ENCODE measurements around the gene IFT81.
"Not testable (repeated sequence)": the region's sequence is repeated elsewhere in the genome, so short reads cannot be mapped to it uniquely, and the experiment has no call there.

The IFT81 gene

GRCh38 chr12:110198386-110198785 is 74.2 kb downstream of the IFT81 start:
- no peaks in the 10 kb centered on the region for H3K36me3 ChIP-seq (ENCODE audit: control insufficient read depth in 2 of 2, insufficient read depth in 2 of 2, low read length in 2 of 2)

DNA sequence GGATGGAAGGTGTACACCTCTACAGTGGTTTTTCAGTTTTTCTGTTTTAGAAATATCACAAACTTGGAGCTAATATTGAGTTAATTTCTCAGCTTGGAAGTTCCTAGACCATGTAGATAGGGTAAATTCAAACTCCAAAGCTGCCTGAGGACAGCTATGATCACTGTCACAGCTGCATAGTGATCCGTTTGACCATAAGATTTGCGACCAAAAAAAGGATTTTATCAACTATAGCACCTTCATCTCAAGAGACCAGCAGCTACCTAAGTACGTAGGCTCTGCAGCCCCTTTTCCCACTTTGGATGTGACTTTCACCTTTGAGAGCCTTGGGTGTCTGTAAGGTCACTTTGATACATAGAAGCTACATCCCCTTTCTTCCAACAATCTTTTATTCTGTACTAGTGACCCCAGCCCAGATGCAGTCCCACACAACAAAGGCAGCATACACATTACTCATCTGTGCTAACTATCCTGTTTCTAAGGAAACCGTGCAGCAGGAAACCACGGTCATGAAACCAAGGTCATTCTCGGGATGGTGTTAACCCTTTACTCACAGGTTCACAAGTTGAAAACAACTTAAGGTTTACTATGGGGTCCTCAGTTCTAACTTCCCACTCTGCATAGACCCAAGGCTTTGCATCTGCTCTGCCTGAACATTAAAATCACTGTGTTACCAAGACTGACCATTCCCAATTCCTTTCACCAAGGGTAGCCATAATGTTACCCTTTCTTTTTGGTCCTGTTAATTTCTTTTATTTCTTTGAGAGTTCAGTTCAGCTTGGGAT is 75.4 kb downstream of the IFT81 start:
- Histone ChIP-seq H3K36me3 (ENCODE audit: control insufficient read depth in 2 of 2, insufficient read depth in 2 of 2, low read length in 2 of 2) (peaks cover 0 to 3% of the 10 kb centered on the region in 2 donors), H3K9me3 (ENCODE audit: control insufficient read depth in 2 of 2, low read length in 2 of 2) (no peaks in the 10 kb centered on the region), H3K27me3 (ENCODE audit: control insufficient read depth in 2 of 2, insufficient read depth in 2 of 2, low read length in 2 of 2) (no peaks in the 10 kb centered on the region), H3K4me3 (ENCODE audit: low read length in 2 of 2) (no peak overlapping the region), H3K27ac (ENCODE audit: low read depth in 2 of 2, low read length in 2 of 2) (no peak overlapping the region), H3K4me1 (ENCODE audit: control insufficient read depth in 2 of 2, insufficient read depth in 2 of 2, low read length in 2 of 2) (no peaks in the 10 kb centered on the region), H3K9ac (ENCODE audit: low read depth in 1 of 2, low read length in 2 of 2) (no peak overlapping the region)

More at GRCh38 chr12:110198386-110198785, 74.2 kb downstream of the IFT81 start:
- H3K4me3 ChIP-seq (ENCODE audit: low read length in 2 of 2) = no peak overlapping the region
- H3K4me1 ChIP-seq (ENCODE audit: control insufficient read depth in 2 of 2, insufficient read depth in 2 of 2, low read length in 2 of 2) = no peaks in the 10 kb centered on the region
- H3K9ac ChIP-seq (ENCODE audit: low read depth in 1 of 2, low read length in 2 of 2) = no peak overlapping the region
- H3K27me3 ChIP-seq (ENCODE audit: control insufficient read depth in 2 of 2, insufficient read depth in 2 of 2, low read length in 2 of 2) = no peaks in the 10 kb centered on the region
- no peaks in the 10 kb centered on the region for H3K9me3 ChIP-seq (ENCODE audit: control insufficient read depth in 2 of 2, low read length in 2 of 2)
- no peak overlapping the region for H3K27ac ChIP-seq (ENCODE audit: low read depth in 2 of 2, low read length in 2 of 2)

DNA sequence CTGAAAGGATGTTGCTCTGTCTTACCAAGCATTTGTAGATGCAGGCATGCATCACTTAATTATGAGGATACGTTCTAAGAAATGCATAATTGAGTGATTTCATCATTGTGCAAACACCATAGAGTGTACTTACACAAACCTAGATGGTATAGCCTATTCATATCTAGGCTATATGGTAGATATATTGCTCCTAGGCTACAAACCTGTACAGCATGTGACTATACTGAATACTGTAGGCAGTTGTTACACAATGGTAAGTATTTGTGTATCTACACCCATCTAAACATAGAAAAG is 75.9 kb downstream of the IFT81 start:
- no peaks in the 10 kb centered on the region for H3K9me3 ChIP-seq (ENCODE audit: control insufficient read depth in 2 of 2, low read length in 2 of 2)
- H3K4me1 ChIP-seq (ENCODE audit: control insufficient read depth in 2 of 2, insufficient read depth in 2 of 2, low read length in 2 of 2) = no peaks in the 10 kb centered on the region
- H3K27ac ChIP-seq (ENCODE audit: low read depth in 2 of 2, low read length in 2 of 2) = no peak overlapping the region
- H3K36me3 ChIP-seq (ENCODE audit: control insufficient read depth in 2 of 2, insufficient read depth in 2 of 2, low read length in 2 of 2) = peaks cover 0 to 7% of the 10 kb centered on the region in 2 donors
- no peak overlapping the region for H3K9ac ChIP-seq (ENCODE audit: low read depth in 1 of 2, low read length in 2 of 2)
- H3K27me3 ChIP-seq (ENCODE audit: control insufficient read depth in 2 of 2, insufficient read depth in 2 of 2, low read length in 2 of 2) = no peaks in the 10 kb centered on the region
- no peak overlapping the region for H3K4me3 ChIP-seq (ENCODE audit: low read length in 2 of 2)

- Histone ChIP-seq H3K36me3 (ENCODE audit: control insufficient read depth in 2 of 2, insufficient read depth in 2 of 2, low read length in 2 of 2) (peaks cover 0 to 7% of the 10 kb centered on the region in 2 donors), H3K4me3 (ENCODE audit: low read length in 2 of 2) (no peak overlapping the region), H3K4me1 (ENCODE audit: control insufficient read depth in 2 of 2, insufficient read depth in 2 of 2, low read length in 2 of 2) (no peaks in the 10 kb centered on the region), H3K27me3 (ENCODE audit: control insufficient read depth in 2 of 2, insufficient read depth in 2 of 2, low read length in 2 of 2) (no peaks in the 10 kb centered on the region), H3K9me3 (ENCODE audit: control insufficient read depth in 2 of 2, low read length in 2 of 2) (no peaks in the 10 kb centered on the region), H3K9ac (ENCODE audit: low read depth in 1 of 2, low read length in 2 of 2) (no peak overlapping the region), H3K27ac (ENCODE audit: low read depth in 2 of 2, low read length in 2 of 2) (no peak overlapping the region)
Measured at GRCh38 chr12:110201995-110202394, 77.8 kb downstream of the IFT81 start.

DNA sequence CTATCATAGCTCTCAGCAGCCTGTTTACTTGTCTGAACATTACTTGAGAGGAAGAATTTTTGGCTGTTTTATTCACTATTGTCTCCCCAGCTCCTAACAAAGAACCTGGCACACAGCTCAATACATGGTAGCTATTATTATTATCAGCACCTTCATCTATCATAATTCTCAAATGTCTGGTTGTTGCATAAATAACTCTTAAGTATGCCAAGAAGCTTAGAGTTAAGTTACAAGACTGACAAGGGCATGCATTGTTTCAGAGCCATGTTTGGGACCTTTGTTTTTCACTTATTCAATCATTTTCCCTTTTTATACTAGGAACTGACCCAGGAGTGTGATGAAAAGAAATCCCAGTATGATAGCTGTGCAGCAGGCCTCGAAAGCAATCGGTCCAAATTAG is 79.4 kb downstream of the IFT81 start:
- H3K9ac ChIP-seq (ENCODE audit: low read depth in 1 of 2, low read length in 2 of 2) = no peak overlapping the region
- no peak overlapping the region for H3K27ac ChIP-seq (ENCODE audit: low read depth in 2 of 2, low read length in 2 of 2)
- H3K9me3 ChIP-seq (ENCODE audit: control insufficient read depth in 2 of 2, low read length in 2 of 2) = no peaks in the 10 kb centered on the region
- no peaks in the 10 kb centered on the region for H3K4me1 ChIP-seq (ENCODE audit: control insufficient read depth in 2 of 2, insufficient read depth in 2 of 2, low read length in 2 of 2)
- H3K36me3 ChIP-seq (ENCODE audit: control insufficient read depth in 2 of 2, insufficient read depth in 2 of 2, low read length in 2 of 2) = peaks cover 0 to 7% of the 10 kb centered on the region in 2 donors
- H3K4me3 ChIP-seq (ENCODE audit: low read length in 2 of 2) = no peak overlapping the region
- no peaks in the 10 kb centered on the region for H3K27me3 ChIP-seq (ENCODE audit: control insufficient read depth in 2 of 2, insufficient read depth in 2 of 2, low read length in 2 of 2)

DNA sequence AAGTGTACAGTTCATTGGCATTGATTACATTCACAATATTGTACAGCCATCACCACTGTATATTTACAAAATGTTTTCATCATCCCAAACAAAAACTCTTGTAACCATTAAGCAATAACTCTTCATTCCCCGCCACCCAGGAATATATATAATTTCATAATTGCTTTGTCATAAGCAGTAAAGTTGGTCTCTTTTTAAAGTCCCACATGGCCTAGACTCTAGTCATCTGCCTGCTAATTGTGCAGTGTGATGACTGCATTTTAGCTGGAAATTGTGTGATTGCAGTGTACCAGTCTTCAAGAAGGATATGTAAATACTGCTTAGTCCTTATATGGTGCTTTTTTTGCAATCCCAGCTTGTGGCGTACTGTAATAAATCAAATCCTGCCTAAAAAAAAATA is 81.8 kb downstream of the IFT81 start:
- no peaks in the 10 kb centered on the region for H3K27me3 ChIP-seq (ENCODE audit: control insufficient read depth in 2 of 2, insufficient read depth in 2 of 2, low read length in 2 of 2)
- H3K36me3 ChIP-seq (ENCODE audit: control insufficient read depth in 2 of 2, insufficient read depth in 2 of 2, low read length in 2 of 2) = peaks cover 0 to 7% of the 10 kb centered on the region in 2 donors
- H3K9me3 ChIP-seq (ENCODE audit: control insufficient read depth in 2 of 2, low read length in 2 of 2) = no peaks in the 10 kb centered on the region
- no peak overlapping the region for H3K9ac ChIP-seq (ENCODE audit: low read depth in 1 of 2, low read length in 2 of 2)
- no peaks in the 10 kb centered on the region for H3K4me1 ChIP-seq (ENCODE audit: control insufficient read depth in 2 of 2, insufficient read depth in 2 of 2, low read length in 2 of 2)
- no peak overlapping the region for H3K27ac ChIP-seq (ENCODE audit: low read depth in 2 of 2, low read length in 2 of 2)
- H3K4me3 ChIP-seq (ENCODE audit: low read length in 2 of 2) = no peak overlapping the region

DNA sequence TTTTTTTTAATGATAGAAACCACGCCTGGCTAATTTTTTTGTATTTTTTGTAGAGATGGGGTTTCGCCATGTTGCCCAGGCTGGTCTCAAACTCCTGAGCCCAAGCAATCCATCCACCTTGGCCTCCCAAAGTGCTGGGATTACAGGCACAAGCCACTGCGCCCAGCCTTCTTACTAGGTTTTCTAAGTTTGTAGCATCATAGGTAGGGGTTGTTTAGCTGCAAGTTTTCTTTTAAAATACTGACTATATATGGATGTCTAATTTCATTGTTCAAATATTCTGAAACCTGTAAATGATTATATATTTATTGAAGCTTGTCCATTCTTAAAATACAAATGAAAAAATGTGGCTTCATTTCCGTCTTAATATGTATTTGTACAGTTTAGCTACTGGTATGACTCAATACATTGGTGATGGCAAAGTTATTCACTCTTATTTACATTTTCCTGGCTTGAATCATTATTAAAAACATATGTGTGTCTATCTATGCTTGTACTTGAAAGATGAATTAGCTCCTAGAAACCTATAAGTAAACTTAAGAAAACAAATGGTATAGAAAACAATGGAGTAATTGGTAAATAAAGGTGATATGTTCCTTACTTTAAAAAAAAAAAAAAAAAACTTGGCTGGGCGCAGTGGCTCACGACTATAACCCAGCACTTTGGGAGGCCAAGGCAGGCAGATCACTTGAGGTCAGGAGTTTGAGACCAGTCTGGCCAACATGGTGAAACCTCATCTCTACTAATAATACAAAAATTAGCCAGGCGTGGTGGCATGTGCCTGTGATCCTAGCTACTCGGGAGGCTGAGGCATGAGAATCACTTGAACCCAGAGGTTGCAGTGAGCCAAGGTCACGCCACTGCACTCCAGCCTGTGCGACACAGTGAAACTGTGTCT is 87.7 kb downstream of the IFT81 start:
- H3K27ac ChIP-seq (ENCODE audit: low read depth in 2 of 2, low read length in 2 of 2); H3K36me3 ChIP-seq (ENCODE audit: control insufficient read depth in 2 of 2, insufficient read depth in 2 of 2, low read length in 2 of 2); H3K4me3 ChIP-seq (ENCODE audit: low read length in 2 of 2); H3K27me3 ChIP-seq (ENCODE audit: control insufficient read depth in 2 of 2, insufficient read depth in 2 of 2, low read length in 2 of 2); H3K9me3 ChIP-seq (ENCODE audit: control insufficient read depth in 2 of 2, low read length in 2 of 2); H3K4me1 ChIP-seq (ENCODE audit: control insufficient read depth in 2 of 2, insufficient read depth in 2 of 2, low read length in 2 of 2); H3K9ac ChIP-seq (ENCODE audit: low read depth in 1 of 2, low read length in 2 of 2): not testable (repeated sequence)

- Histone ChIP-seq H3K4me3 (ENCODE audit: low read length in 2 of 2) (no peak overlapping the region), H3K9ac (ENCODE audit: low read depth in 1 of 2, low read length in 2 of 2) (no peak overlapping the region), H3K27ac (ENCODE audit: low read depth in 2 of 2, low read length in 2 of 2) (no peak overlapping the region)
Measured at GRCh38 chr12:110217996-110218674, 94.0 kb downstream of the IFT81 start.

GRCh38 chr12:110222027-110222426 is 97.9 kb downstream of the IFT81 start:
- Histone ChIP-seq H3K36me3 (ENCODE audit: control insufficient read depth in 2 of 2, insufficient read depth in 2 of 2, low read length in 2 of 2) (no peaks in the 10 kb centered on the region), H3K4me1 (ENCODE audit: control insufficient read depth in 2 of 2, insufficient read depth in 2 of 2, low read length in 2 of 2) (peaks cover 3 to 6% of the 10 kb centered on the region in 2 donors), H3K4me3 (ENCODE audit: low read length in 2 of 2) (no peak overlapping the region), H3K27me3 (ENCODE audit: control insufficient read depth in 2 of 2, insufficient read depth in 2 of 2, low read length in 2 of 2) (no peaks in the 10 kb centered on the region), H3K9ac (ENCODE audit: low read depth in 1 of 2, low read length in 2 of 2) (no peak overlapping the region), H3K9me3 (ENCODE audit: control insufficient read depth in 2 of 2, low read length in 2 of 2) (no peaks in the 10 kb centered on the region), H3K27ac (ENCODE audit: low read depth in 2 of 2, low read length in 2 of 2) (no peak overlapping the region)

More at GRCh38 chr12:110217996-110218674, 94.0 kb downstream of the IFT81 start:
- no peaks in the 10 kb centered on the region for H3K27me3 ChIP-seq (ENCODE audit: control insufficient read depth in 2 of 2, insufficient read depth in 2 of 2, low read length in 2 of 2)
- no peaks in the 10 kb centered on the region for H3K9me3 ChIP-seq (ENCODE audit: control insufficient read depth in 2 of 2, low read length in 2 of 2)
- no peaks in the 10 kb centered on the region for H3K36me3 ChIP-seq (ENCODE audit: control insufficient read depth in 2 of 2, insufficient read depth in 2 of 2, low read length in 2 of 2)
- peaks cover 0 to 3% of the 10 kb centered on the region in 2 donors for H3K4me1 ChIP-seq (ENCODE audit: control insufficient read depth in 2 of 2, insufficient read depth in 2 of 2, low read length in 2 of 2)

GRCh38 chr12:110222433-110222832 is 98.3 kb downstream of the IFT81 start:
- H3K9ac ChIP-seq (ENCODE audit: low read depth in 1 of 2, low read length in 2 of 2) = no peak overlapping the region

More at GRCh38 chr12:110222433-110222832, 98.3 kb downstream of the IFT81 start:
- H3K27me3 ChIP-seq (ENCODE audit: control insufficient read depth in 2 of 2, insufficient read depth in 2 of 2, low read length in 2 of 2) = no peaks in the 10 kb centered on the region
- no peaks in the 10 kb centered on the region for H3K36me3 ChIP-seq (ENCODE audit: control insufficient read depth in 2 of 2, insufficient read depth in 2 of 2, low read length in 2 of 2)
- H3K4me1 ChIP-seq (ENCODE audit: control insufficient read depth in 2 of 2, insufficient read depth in 2 of 2, low read length in 2 of 2) = peaks cover 3 to 6% of the 10 kb centered on the region in 2 donors
- H3K4me3 ChIP-seq (ENCODE audit: low read length in 2 of 2) = no peak overlapping the region
- no peaks in the 10 kb centered on the region for H3K9me3 ChIP-seq (ENCODE audit: control insufficient read depth in 2 of 2, low read length in 2 of 2)
- no peak overlapping the region for H3K27ac ChIP-seq (ENCODE audit: low read depth in 2 of 2, low read length in 2 of 2)

All from mucosa of rectum (tissue), 2 donors.